Astrocyte of the spinal cord (primary cell): ENCODE data around the gene SYTL3.
A peak's percentile ranks its signal among the peaks of the same experiment; 100 is the strongest.
"Not testable (repeated sequence)": the region's sequence is repeated elsewhere in the genome, so short reads cannot be mapped to it uniquely, and the experiment has no call there.

Experiments used
- DNase-seq: peaks from one replicate; pipeline ENCODE4 v3.0.0; 2011; ENCODE audit warnings: low read depth, low spot score
- H3K4me3 ChIP-seq: 2 replicates; pipeline ENCODE4 v1.5.1; 2011; ENCODE audit warnings: low read depth, mild to moderate bottlenecking, low read length, moderate library complexity
- CTCF ChIP-seq: IDR thresholded peaks from 2 replicates; pipeline ENCODE4 v1.5.1; 2012; ENCODE audit warnings: low read depth, mild to moderate bottlenecking, low read length, inconsistent platforms
- in situ Hi-C: cut with HindIII; loops from 2 replicates; pipeline ENCODE4 v1.10.0; 2017; ENCODE audit warnings: low sequenced_read_pairs

SYTL3 gene

GRCh38 chr6:158653577-158654354, 3.9 kb downstream of the SYTL3 start:
- H3K4me3 ChIP-seq: no peak overlapping the region
- no peak for TF ChIP-seq CTCF
- in situ Hi-C loops: no loop called here
- DNase-seq: peak; percentile 66

GRCh38 chr6:158654498-158654897, 4.6 kb downstream of the SYTL3 start:
- in situ Hi-C loops: no loop called here
- no peak for TF ChIP-seq CTCF
- no peak overlapping the region for H3K4me3 ChIP-seq
- DNase-seq: peak; percentile 65

GRCh38 chr6:158654960-158655489, 5.2 kb downstream of the SYTL3 start:
- in situ Hi-C loops: no loop called here
- no peak overlapping the region for H3K4me3 ChIP-seq
- no peak for TF ChIP-seq CTCF
- peak; percentile 42 for DNase-seq

- TF ChIP-seq CTCF: no peak
- no peak for DNase-seq
- no peak overlapping the region for H3K4me3 ChIP-seq
- in situ Hi-C loops: no loop called here
These were observed 6.0 kb downstream of the SYTL3 start for GRCh38 chr6:158655569-158656450.

GRCh38 chr6:158656986-158657385, 7.1 kb downstream of the SYTL3 start:
- H3K4me3 ChIP-seq, in situ Hi-C loops, DNase-seq: not testable (repeated sequence)

- DNase-seq: no peak
- in situ Hi-C loops: no loop called here
- peak; percentile 64 for TF ChIP-seq CTCF
- H3K4me3 ChIP-seq: no peak overlapping the region
These were observed 10.5 kb downstream of the SYTL3 start for GRCh38 chr6:158660333-158660754.

- in situ Hi-C loops: no loop called here
- DNase-seq: no peak
- H3K4me3 ChIP-seq: no peak overlapping the region
- TF ChIP-seq CTCF: no peak
These were observed 11.4 kb downstream of the SYTL3 start for GRCh38 chr6:158661156-158661685.
